Nephron progenitor cell (in vitro differentiated cells): ENCODE data around the gene CD2.
A peak's percentile ranks its signal among the peaks of the same experiment; 100 is the strongest.

ENCODE experiments used
- DNase-seq: peaks from one replicate; pipeline ENCODE4 v3.0.0; 2021
- H3K27ac Mint-ChIP-seq: 2 replicates; pipeline ENCODE4 v1.8.0; 2021; ENCODE audit warnings: mild to moderate bottlenecking, moderate library complexity, mixed read lengths
- H3K27me3 Mint-ChIP-seq: 2 replicates; pipeline ENCODE4 v1.8.0; 2021; ENCODE audit warnings: mild to moderate bottlenecking, low read depth, mixed read lengths; ENCODE audit not compliant: poor library complexity
- H3K36me3 Mint-ChIP-seq: 2 replicates; pipeline ENCODE4 v1.8.0; 2021; ENCODE audit warnings: low read depth, mixed read lengths
- H3K4me1 Mint-ChIP-seq: 2 replicates; pipeline ENCODE4 v1.8.0; 2021; ENCODE audit warnings: mixed read lengths
- H3K4me3 Mint-ChIP-seq: 2 replicates; pipeline ENCODE4 v1.8.0; 2021; ENCODE audit warnings: mild to moderate bottlenecking, moderate library complexity, mixed read lengths
- H3K9me3 Mint-ChIP-seq: 2 replicates; pipeline ENCODE4 v1.8.0; 2021; ENCODE audit warnings: mild to moderate bottlenecking, moderate library complexity, mixed read lengths
- CTCF ChIP-seq: fragments of 200-600 bp; sonication (generic); IDR thresholded peaks from 2 replicates; pipeline ENCODE4 v1.5.0; 2021; ENCODE audit warnings: antibody characterized with exemption

Gene CD2

GRCh38 chr1:116724765-116725375, 29.4 kb upstream of the CD2 start:
- Mint-ChIP-seq H3K4me1 (peaks cover 24% of the 10 kb centered on the region), H3K9me3 (peaks cover 2% of the 10 kb centered on the region), H3K4me3 (no peak overlapping the region), H3K27ac (no peak overlapping the region), H3K36me3 (no peaks in the 10 kb centered on the region), H3K27me3 (peaks cover 4% of the 10 kb centered on the region)
- peak; percentile 66 for DNase-seq
- peak; percentile 76 for TF ChIP-seq CTCF

GRCh38 chr1:116725798-116726197, 28.4 kb upstream of the CD2 start:
- peaks cover 7% of the 10 kb centered on the region for H3K27me3 Mint-ChIP-seq
- TF ChIP-seq CTCF = no peak
- H3K9me3 Mint-ChIP-seq = no peaks in the 10 kb centered on the region
- H3K4me3 Mint-ChIP-seq = no peak overlapping the region
- peaks cover 20% of the 10 kb centered on the region for H3K4me1 Mint-ChIP-seq
- H3K27ac Mint-ChIP-seq = no peak overlapping the region
- DNase-seq = no peak
- no peaks in the 10 kb centered on the region for H3K36me3 Mint-ChIP-seq

GRCh38 chr1:116726872-116727820, 27.1 kb upstream of the CD2 start:
- H3K4me1 Mint-ChIP-seq = peaks cover 11% of the 10 kb centered on the region
- no peak overlapping the region for H3K4me3 Mint-ChIP-seq
- H3K27ac Mint-ChIP-seq = no peak overlapping the region
- no peaks in the 10 kb centered on the region for H3K9me3 Mint-ChIP-seq
- H3K27me3 Mint-ChIP-seq = peaks cover 9% of the 10 kb centered on the region
- no peaks in the 10 kb centered on the region for H3K36me3 Mint-ChIP-seq
- DNase-seq = no peak
- no peak for TF ChIP-seq CTCF

- Mint-ChIP-seq H3K27ac (peak overlapping the region; percentile 57), H3K4me1 (peaks cover 17% of the 10 kb centered on the region), H3K4me3 (no peak overlapping the region), H3K27me3 (peaks cover 14% of the 10 kb centered on the region), H3K9me3 (peaks cover 5% of the 10 kb centered on the region), H3K36me3 (no peaks in the 10 kb centered on the region)
- no peak for DNase-seq
- TF ChIP-seq CTCF = no peak
Measured at GRCh38 chr1:116731439-116731838, 22.8 kb upstream of the CD2 start.

GRCh38 chr1:116732726-116733125, 21.5 kb upstream of the CD2 start:
- Mint-ChIP-seq H3K4me1 (peaks cover 18% of the 10 kb centered on the region), H3K36me3 (no peaks in the 10 kb centered on the region), H3K27ac (no peak overlapping the region), H3K9me3 (peaks cover 5% of the 10 kb centered on the region), H3K4me3 (no peak overlapping the region), H3K27me3 (peaks cover 17% of the 10 kb centered on the region)
- no peak for TF ChIP-seq CTCF
- DNase-seq = no peak
